Smooth muscle cell (in vitro differentiated cells): Measurements from ENCODE around the gene TNXB. TPM values are rescaled to one million over a fixed set of nuclear protein-coding genes. Genes with fewer than 3 reads are reported as not detected.
"Not testable (repeated sequence)": the region's sequence is repeated elsewhere in the genome, so short reads cannot be mapped to it uniquely, and the experiment has no call there.

ENCODE experiments used
- DNase-seq: peaks from one replicate; lab custom pipeline; 2025; ENCODE audit not compliant: unreplicated experiment; lab: John Stamatoyannopoulos, UW
- H2AFZ ChIP-seq: fragments of 200-600 bp; sonication (generic); 2 replicates; pipeline ENCODE4 v1.6.0; 2016; ENCODE audit warnings: antibody characterized with exemption, low read depth, mild to moderate bottlenecking
- H3F3A ChIP-seq: fragments of 200-600 bp; sonication (generic); 2 replicates; pipeline ENCODE4 v1.6.0; 2017; ENCODE audit warnings: antibody characterized with exemption, low read depth
- H3K27ac ChIP-seq: fragments of 200-600 bp; sonication (generic); 2 replicates; pipeline ENCODE4 v1.5.1; 2016; ENCODE audit warnings: low read depth, mild to moderate bottlenecking
- H3K27me3 ChIP-seq: fragments of 200-600 bp; sonication (generic); 2 replicates; pipeline ENCODE4 v1.6.1; 2016; ENCODE audit warnings: low read depth, mild to moderate bottlenecking
- H3K36me3 ChIP-seq: fragments of 200-600 bp; sonication (generic); 2 replicates; pipeline ENCODE4 v1.5.1; 2016; ENCODE audit warnings: low read depth
- H3K4me1 ChIP-seq: fragments of 200-600 bp; sonication (generic); 2 replicates; pipeline ENCODE4 v1.5.1; 2016; ENCODE audit warnings: low read depth
- H3K4me2 ChIP-seq: fragments of 200-600 bp; sonication (generic); 2 replicates; pipeline ENCODE4 v1.6.0; 2016; ENCODE audit warnings: mild to moderate bottlenecking
- H3K4me3 ChIP-seq: fragments of 200-600 bp; sonication (generic); 2 replicates; pipeline ENCODE4 v1.5.1; 2016; ENCODE audit warnings: mild to moderate bottlenecking
- H3K79me2 ChIP-seq: fragments of 200-600 bp; sonication (generic); 2 replicates; pipeline ENCODE4 v1.6.0; 2016; ENCODE audit warnings: low read depth, mild to moderate bottlenecking
- H3K9ac ChIP-seq: fragments of 200-600 bp; sonication (generic); 2 replicates; pipeline ENCODE4 v1.6.0; 2016; ENCODE audit warnings: low read depth
- H3K9me3 ChIP-seq: fragments of 200-600 bp; sonication (generic); replicated peaks from 2 replicates; pipeline ENCODE4 v1.5.1; 2016; ENCODE audit warnings: low read depth
- H4K20me1 ChIP-seq: fragments of 200-600 bp; sonication (generic); 2 replicates; pipeline ENCODE4 v1.6.0; 2016; ENCODE audit warnings: low read depth
- WGBS: methylation state at CpG from one replicate; pipeline ENCODE4 v1.1.7; 2016; ENCODE audit warnings: low lambda C conversion rate; 5-methylcytosine and 5-hydroxymethylcytosine counted together
- polyA plus RNA-seq: library from polyadenylated mRNA; unstranded; fragments of >200 nt; fragmentation: Nextera tagmentation; extraction: Ambion mirVana; gene quantifications from 2 replicates; pipeline ENCODE4 v1.2.1, GENCODE V29; 2016
- total RNA-seq: library from RNA; depleted of rRNA; stranded (reverse); fragments of >200 nt; gene quantifications from 2 replicates; pipeline ENCODE4 v1.2.3, GENCODE V29; 2014

The TNXB gene
- total and polyA plus RNA-seq, 2 experiments from 2014 or later: 1.1 TPM

DNA sequence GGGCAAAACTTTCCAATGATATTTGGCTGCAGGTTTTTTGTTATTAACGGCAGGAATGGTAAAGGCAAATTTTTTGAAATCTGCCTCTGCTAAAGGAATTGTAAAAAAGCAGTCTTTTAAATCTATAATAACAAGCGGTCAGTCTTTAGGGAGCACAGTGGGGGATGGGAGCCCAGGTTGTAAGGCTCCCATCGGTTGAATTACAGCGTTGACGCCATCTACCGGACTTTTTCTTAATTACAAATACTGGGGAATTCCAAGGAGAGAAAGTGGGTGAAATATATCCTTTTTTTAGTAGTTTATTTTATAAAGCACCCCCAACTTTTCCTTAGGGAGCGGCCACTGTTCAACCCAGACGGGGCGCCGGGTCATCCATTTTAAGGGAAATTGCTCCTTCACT is 87.0 kb downstream of the TNXB start:
- H3K4me1 ChIP-seq, H3K9me3 ChIP-seq, H2AFZ ChIP-seq, H3K27me3 ChIP-seq, H3K9ac ChIP-seq, H3K27ac ChIP-seq, H3F3A ChIP-seq, H3K4me2 ChIP-seq, H3K4me3 ChIP-seq, H4K20me1 ChIP-seq, H3K79me2 ChIP-seq, H3K36me3 ChIP-seq, DNase-seq: not testable (repeated sequence)
- no CpG with 5 or more reads among the region's 10 CpGs for whole genome bisulfite sequencing

DNA sequence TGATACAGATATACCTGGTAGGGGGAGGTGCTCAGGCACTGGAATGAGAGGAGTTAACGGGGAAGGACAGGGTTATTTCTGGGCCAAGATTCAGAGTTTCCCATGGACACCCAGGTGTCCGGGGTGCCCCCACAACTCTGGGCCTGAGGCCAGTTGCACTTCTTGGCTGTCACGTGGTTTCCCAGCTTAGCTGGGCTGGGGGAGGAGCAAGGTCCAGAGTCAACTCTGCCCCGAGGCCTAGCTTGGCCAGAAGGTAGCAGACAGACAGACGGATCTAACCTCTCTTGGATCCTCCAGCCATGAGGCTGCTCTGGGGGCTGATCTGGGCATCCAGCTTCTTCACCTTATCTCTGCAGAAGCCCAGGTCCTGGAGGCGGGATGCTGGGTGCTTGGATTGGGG is 94.6 kb downstream of the TNXB start, which contains the start of gene C4B:
Gene C4B (plus strand): TSS at position 249 of the 400 bp plus-strand sequence. CDS start 51 bp downstream, at position 300.
- H3K4me1 ChIP-seq, H3K9me3 ChIP-seq, H2AFZ ChIP-seq, H3K9ac ChIP-seq, H3K4me2 ChIP-seq, H3K27ac ChIP-seq, DNase-seq, H4K20me1 ChIP-seq, H3K27me3 ChIP-seq, H3K4me3 ChIP-seq, H3F3A ChIP-seq, H3K79me2 ChIP-seq, H3K36me3 ChIP-seq: not testable (repeated sequence)
- WGBS: no CpG with 5 or more reads among the region's 6 CpGs

DNA sequence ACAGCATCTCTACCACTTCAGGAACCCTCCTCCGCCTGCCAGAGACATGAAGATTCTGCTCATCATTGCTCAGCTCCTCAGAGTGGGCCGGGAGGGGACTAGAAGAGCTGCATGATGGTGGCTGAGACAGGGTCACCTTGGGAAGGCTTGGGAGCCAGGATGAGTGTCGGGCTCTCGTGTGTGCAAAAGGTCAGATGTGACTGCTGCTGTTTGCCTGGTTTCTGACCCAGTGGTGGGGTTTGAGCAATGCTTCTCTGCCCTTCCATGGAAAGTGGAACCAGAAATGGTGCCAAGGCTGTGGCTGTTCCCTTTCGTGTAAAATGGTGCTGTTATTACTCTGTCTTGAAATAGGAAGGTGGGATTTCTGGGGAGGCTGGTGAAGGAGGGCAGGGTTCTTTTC is 95.4 kb downstream of the TNXB start:
- H3K36me3 ChIP-seq, H3K4me1 ChIP-seq, DNase-seq, H3K4me2 ChIP-seq, H3K9me3 ChIP-seq, H3K79me2 ChIP-seq, H3F3A ChIP-seq, H3K4me3 ChIP-seq, H4K20me1 ChIP-seq, H3K27me3 ChIP-seq, H2AFZ ChIP-seq, H3K9ac ChIP-seq, H3K27ac ChIP-seq: not testable (repeated sequence)
- WGBS: no CpG with 5 or more reads among the region's 5 CpGs

DNA sequence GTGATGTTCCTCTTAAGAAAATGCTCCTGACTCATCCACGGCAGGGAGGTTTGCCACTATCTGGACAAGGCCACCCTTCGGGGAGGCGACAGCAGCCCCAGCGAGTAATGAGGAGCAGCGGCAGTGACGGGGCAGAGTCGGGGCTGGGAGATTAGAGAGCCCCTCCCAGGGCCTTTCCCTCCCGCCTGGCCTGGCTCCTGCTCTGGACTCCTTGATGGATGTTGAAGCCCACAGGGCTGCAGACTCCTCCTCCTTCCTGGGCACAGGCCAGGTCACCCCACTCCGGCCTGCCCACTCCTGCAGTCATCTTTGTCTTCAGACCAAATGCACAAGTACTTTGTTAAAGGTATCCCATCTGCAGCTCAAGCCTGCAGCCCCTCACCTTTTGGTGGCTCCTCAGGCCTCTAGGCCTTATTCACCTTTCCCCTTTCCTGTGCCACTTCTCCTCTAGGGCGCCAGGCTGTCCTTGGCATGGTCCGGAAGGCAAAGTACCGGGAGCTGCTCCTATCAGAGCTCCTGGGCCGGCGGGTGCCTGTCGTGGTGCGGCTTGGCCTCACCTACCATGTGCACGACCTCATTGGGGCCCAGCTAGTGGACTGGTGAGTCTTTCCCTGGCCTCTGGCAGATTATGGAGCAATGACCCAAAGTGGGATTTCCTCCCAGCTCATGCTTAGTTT is 96.1 kb downstream of the TNXB start:
- H3K9ac ChIP-seq, H3K27me3 ChIP-seq, H4K20me1 ChIP-seq, H3K27ac ChIP-seq, H3K4me3 ChIP-seq, H3K4me1 ChIP-seq, DNase-seq, H3K36me3 ChIP-seq, H3K79me2 ChIP-seq, H3K9me3 ChIP-seq, H3F3A ChIP-seq, H3K4me2 ChIP-seq, H2AFZ ChIP-seq: not testable (repeated sequence)
- WGBS: 73% methylated on average over 13 of the region's 17 CpGs

DNA sequence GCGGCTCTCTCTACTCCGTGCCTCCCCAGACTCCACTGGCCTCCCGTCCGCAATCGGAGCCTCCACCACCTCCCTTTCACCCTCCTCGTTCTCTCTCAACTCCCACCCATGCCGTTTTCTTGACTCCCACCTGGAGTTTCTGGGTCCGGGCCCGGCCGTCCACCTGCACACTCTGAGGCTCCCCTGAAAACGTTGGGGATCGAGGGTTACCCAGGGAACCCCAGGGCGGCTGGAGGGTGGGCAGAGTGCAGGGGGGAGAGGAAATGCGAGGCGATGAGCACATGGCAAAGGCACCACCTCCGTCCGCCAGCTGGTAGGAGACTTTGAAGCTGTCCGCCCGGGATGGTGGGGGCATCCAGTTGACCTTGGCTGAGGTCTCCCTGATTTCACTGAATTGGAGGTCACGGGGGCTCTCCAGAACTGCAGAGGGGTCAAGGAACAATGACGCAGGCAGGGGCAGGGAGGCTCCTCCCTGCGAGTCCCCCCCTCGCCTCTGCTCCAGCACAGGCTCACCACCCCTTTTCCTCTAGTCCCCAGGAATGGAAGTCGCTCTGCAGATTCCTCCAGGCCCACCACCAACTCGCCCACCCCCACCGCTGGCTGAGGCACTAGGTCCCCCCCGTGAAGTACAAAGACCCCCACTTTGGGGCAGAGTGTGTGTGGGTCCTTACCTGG is 98.1 kb downstream of the TNXB start:
- H2AFZ ChIP-seq, H3K36me3 ChIP-seq, H3K4me1 ChIP-seq, H3K4me3 ChIP-seq, H3F3A ChIP-seq, H3K27ac ChIP-seq, H4K20me1 ChIP-seq, H3K79me2 ChIP-seq, H3K9ac ChIP-seq, H3K4me2 ChIP-seq, H3K9me3 ChIP-seq, DNase-seq, H3K27me3 ChIP-seq: not testable (repeated sequence)
- 85% methylated on average over 11 of the region's 27 CpGs for WGBS

DNA sequence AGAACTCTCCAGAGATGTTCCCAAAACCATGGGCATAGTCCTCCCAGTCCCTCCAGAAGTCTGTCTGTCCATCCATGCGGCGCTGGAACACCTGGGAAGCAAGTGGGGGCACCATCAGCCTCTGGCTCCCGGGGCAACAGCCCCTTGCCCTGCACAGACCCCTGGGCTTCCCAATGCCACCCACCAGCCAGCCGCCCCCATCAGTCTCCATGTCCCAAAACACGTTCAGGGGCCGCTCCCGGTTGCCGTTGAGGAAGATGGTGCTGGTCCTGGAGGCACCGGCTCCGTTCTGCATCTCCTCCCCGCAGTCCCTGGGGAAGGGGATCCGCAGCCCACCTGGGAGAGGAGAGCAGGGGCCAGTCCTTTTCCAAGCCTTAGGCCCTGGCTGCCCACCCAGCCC is 99.6 kb downstream of the TNXB start:
- not testable (repeated sequence) for H3K9ac ChIP-seq, H3K36me3 ChIP-seq, H3K79me2 ChIP-seq, H3K4me3 ChIP-seq, H3K27ac ChIP-seq, H3K4me1 ChIP-seq, H3K4me2 ChIP-seq, DNase-seq, H3K27me3 ChIP-seq, H3K9me3 ChIP-seq, H3F3A ChIP-seq, H4K20me1 ChIP-seq, H2AFZ ChIP-seq
- WGBS: 90% methylated on average over 12 of the region's 12 CpGs

DNA sequence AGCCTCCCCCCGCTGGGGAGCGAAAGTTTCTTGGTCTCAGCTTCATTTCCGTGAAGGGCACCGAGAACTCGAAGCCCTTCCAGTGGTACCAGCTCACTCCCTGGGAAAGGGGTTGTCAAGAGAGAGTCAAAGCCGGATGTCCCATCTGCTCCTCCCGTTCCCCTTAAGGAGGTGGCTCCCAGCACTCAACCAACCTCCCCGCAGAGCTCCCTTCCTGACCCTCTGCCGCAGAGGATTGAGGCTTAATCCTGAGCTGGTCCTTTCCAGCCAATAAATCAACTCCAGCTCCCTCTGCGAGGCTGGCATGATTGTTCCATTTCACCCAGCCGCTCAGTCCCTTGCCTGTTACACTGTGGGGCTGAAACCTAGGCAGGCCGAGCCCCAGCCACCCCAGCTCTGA is 100.5 kb downstream of the TNXB start:
- H3K27me3 ChIP-seq, H3K9me3 ChIP-seq, H3K4me2 ChIP-seq, H3K36me3 ChIP-seq, H2AFZ ChIP-seq, H3K4me3 ChIP-seq, H3K79me2 ChIP-seq, H3F3A ChIP-seq, H3K9ac ChIP-seq, H3K4me1 ChIP-seq, H4K20me1 ChIP-seq, H3K27ac ChIP-seq, DNase-seq: not testable (repeated sequence)
- WGBS: 72% methylated on average over 9 of the region's 12 CpGs

DNA sequence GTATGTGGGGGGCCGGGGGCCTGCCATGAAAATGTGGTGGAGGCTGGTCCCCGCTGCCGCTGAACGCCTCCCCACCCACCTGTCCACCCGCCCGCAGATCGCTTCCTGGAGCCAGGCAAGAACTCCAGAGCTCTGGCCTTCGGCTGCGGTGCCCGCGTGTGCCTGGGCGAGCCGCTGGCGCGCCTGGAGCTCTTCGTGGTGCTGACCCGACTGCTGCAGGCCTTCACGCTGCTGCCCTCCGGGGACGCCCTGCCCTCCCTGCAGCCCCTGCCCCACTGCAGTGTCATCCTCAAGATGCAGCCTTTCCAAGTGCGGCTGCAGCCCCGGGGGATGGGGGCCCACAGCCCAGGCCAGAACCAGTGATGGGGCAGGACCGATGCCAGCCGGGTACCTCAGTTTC is 101.1 kb downstream of the TNXB start:
- H3K36me3 ChIP-seq, H3K4me1 ChIP-seq, H2AFZ ChIP-seq, H3K27me3 ChIP-seq, H3K9me3 ChIP-seq, DNase-seq, H3K79me2 ChIP-seq, H4K20me1 ChIP-seq, H3F3A ChIP-seq, H3K27ac ChIP-seq, H3K9ac ChIP-seq, H3K4me2 ChIP-seq, H3K4me3 ChIP-seq: not testable (repeated sequence)
- WGBS: 97% methylated on average over 4 of the region's 24 CpGs
